Activated CD4-positive, alpha-beta T cell treated with anti-CD3 and anti-CD28 coated beads, Interleukin-2, amount 10 ng/mL, durations not matched to agents 7 days and 5 days (primary cell): ENCODE measurements around the gene ACSM2B. TPM values are rescaled to one million over a fixed set of nuclear protein-coding genes. Genes with fewer than 3 reads are reported as not detected.
"Not testable (repeated sequence)": the region's sequence is repeated elsewhere in the genome, so short reads cannot be mapped to it uniquely, and the experiment has no call there.

Experiments used
- CTCF ChIA-PET: fragments of 350-600 bp; sonication (Branson Sonifier 250); formaldehyde crosslinking; loops from one replicate; lab custom pipeline; 2021; ENCODE audit warnings: antibody characterized with exemption; lab: Charles Lee
- POLR2A ChIA-PET: fragments of 350-600 bp; sonication (Branson Sonifier 250); formaldehyde crosslinking; loops from one replicate; lab custom pipeline; 2021; ENCODE audit warnings: antibody characterized with exemption; lab: Charles Lee
- DNase-seq: peaks from one replicate; pipeline ENCODE4 v3.0.0-alpha.2; 2020
- H3K27ac Mint-ChIP-seq: one replicate; pipeline ENCODE4 v1.8.0; 2021; ENCODE audit warnings: mild to moderate bottlenecking, moderate library complexity, mixed read lengths
- H3K27me3 Mint-ChIP-seq: one replicate; pipeline ENCODE4 v1.8.0; 2021; ENCODE audit warnings: mixed read lengths
- H3K36me3 Mint-ChIP-seq: one replicate; pipeline ENCODE4 v1.8.0; 2021; ENCODE audit warnings: low read depth, mixed read lengths
- H3K4me1 Mint-ChIP-seq: one replicate; pipeline ENCODE4 v1.8.0; 2021; ENCODE audit warnings: mixed read lengths
- H3K4me3 Mint-ChIP-seq: one replicate; pipeline ENCODE4 v1.8.0; 2021; ENCODE audit warnings: mild to moderate bottlenecking, moderate library complexity, mixed read lengths
- H3K9me3 Mint-ChIP-seq: one replicate; pipeline ENCODE4 v1.8.0; 2021; ENCODE audit warnings: mixed read lengths
- total RNA-seq, 2 experiments: library from RNA; stranded (reverse); gene quantifications; one replicate each; pipeline ENCODE4 v1.2.3, GENCODE V29; 2021

Gene ACSM2B
- total RNA-seq, 2 experiments from 2014 or later, result not detected

- POLR2A ChIA-PET, H3K27me3 Mint-ChIP-seq, H3K9me3 Mint-ChIP-seq, CTCF ChIA-PET, H3K4me3 Mint-ChIP-seq, H3K27ac Mint-ChIP-seq, H3K36me3 Mint-ChIP-seq, DNase-seq, H3K4me1 Mint-ChIP-seq: not testable (repeated sequence)
Observed at GRCh38 chr16:20586112-20586511, 9.9 kb upstream of the ACSM2B start.

- DNase-seq, POLR2A ChIA-PET, H3K27ac Mint-ChIP-seq, H3K4me1 Mint-ChIP-seq, H3K27me3 Mint-ChIP-seq, CTCF ChIA-PET, H3K9me3 Mint-ChIP-seq, H3K4me3 Mint-ChIP-seq, H3K36me3 Mint-ChIP-seq: not testable (repeated sequence)
Observed at GRCh38 chr16:20580487-20581259, 4.5 kb upstream of the ACSM2B start.

GRCh38 chr16:20578091-20578490 lies 1.9 kb upstream of the ACSM2B start:
- CTCF ChIA-PET, H3K27ac Mint-ChIP-seq, H3K4me3 Mint-ChIP-seq, POLR2A ChIA-PET, H3K36me3 Mint-ChIP-seq, DNase-seq, H3K4me1 Mint-ChIP-seq, H3K27me3 Mint-ChIP-seq, H3K9me3 Mint-ChIP-seq: not testable (repeated sequence)

GRCh38 chr16:20569117-20569651 lies 7.0 kb downstream of the ACSM2B start:
- H3K4me3 Mint-ChIP-seq, DNase-seq, H3K4me1 Mint-ChIP-seq, CTCF ChIA-PET, POLR2A ChIA-PET, H3K27me3 Mint-ChIP-seq, H3K9me3 Mint-ChIP-seq, H3K27ac Mint-ChIP-seq, H3K36me3 Mint-ChIP-seq: not testable (repeated sequence)

- Mint-ChIP-seq H3K9me3 (no peaks in the 10 kb centered on the region), H3K4me3 (no peak overlapping the region), H3K27me3 (peaks cover 2% of the 10 kb centered on the region), H3K36me3 (no peaks in the 10 kb centered on the region), H3K4me1 (no peaks in the 10 kb centered on the region), H3K27ac (no peak overlapping the region)
- ChIA-PET POLR2A (interaction anchor here (0.7 kb wide), 1 partner anchor 171 kb away, joined by 3 read pairs; no protein-coding TSS in a partner anchor), CTCF (no interaction called here)
- no peak for DNase-seq
Observed at GRCh38 chr16:20568404-20568803, 7.8 kb downstream of the ACSM2B start.

GRCh38 chr16:20566864-20567263 lies 9.3 kb downstream of the ACSM2B start:
- no peak overlapping the region for H3K4me3 Mint-ChIP-seq
- H3K27ac Mint-ChIP-seq, result no peak overlapping the region
- ChIA-PET CTCF (no interaction called here), POLR2A (no interaction called here)
- H3K4me1 Mint-ChIP-seq, result no peaks in the 10 kb centered on the region
- no peak for DNase-seq
- H3K36me3 Mint-ChIP-seq, result no peaks in the 10 kb centered on the region
- peaks cover 4% of the 10 kb centered on the region for H3K27me3 Mint-ChIP-seq
- H3K9me3 Mint-ChIP-seq, result peaks cover 6% of the 10 kb centered on the region

- H3K4me1 Mint-ChIP-seq, H3K27me3 Mint-ChIP-seq, DNase-seq, H3K9me3 Mint-ChIP-seq, H3K4me3 Mint-ChIP-seq, H3K36me3 Mint-ChIP-seq, H3K27ac Mint-ChIP-seq, POLR2A ChIA-PET, CTCF ChIA-PET: not testable (repeated sequence)
Observed at GRCh38 chr16:20565334-20565733, 10.8 kb downstream of the ACSM2B start.

GRCh38 chr16:20564218-20564617 lies 11.9 kb downstream of the ACSM2B start:
- H3K27me3 Mint-ChIP-seq, H3K27ac Mint-ChIP-seq, H3K36me3 Mint-ChIP-seq, DNase-seq, H3K4me1 Mint-ChIP-seq, CTCF ChIA-PET, H3K4me3 Mint-ChIP-seq, H3K9me3 Mint-ChIP-seq, POLR2A ChIA-PET: not testable (repeated sequence)

GRCh38 chr16:20555628-20556027 lies 20.5 kb downstream of the ACSM2B start:
- H3K4me1 Mint-ChIP-seq, H3K4me3 Mint-ChIP-seq, H3K27me3 Mint-ChIP-seq, H3K27ac Mint-ChIP-seq, H3K36me3 Mint-ChIP-seq, CTCF ChIA-PET, H3K9me3 Mint-ChIP-seq, POLR2A ChIA-PET, DNase-seq: not testable (repeated sequence)

GRCh38 chr16:20554689-20555088 lies 21.5 kb downstream of the ACSM2B start:
- H3K4me3 Mint-ChIP-seq, H3K4me1 Mint-ChIP-seq, H3K27me3 Mint-ChIP-seq, H3K36me3 Mint-ChIP-seq, CTCF ChIA-PET, POLR2A ChIA-PET, H3K9me3 Mint-ChIP-seq, DNase-seq, H3K27ac Mint-ChIP-seq: not testable (repeated sequence)

GRCh38 chr16:20553493-20553892 lies 22.7 kb downstream of the ACSM2B start:
- H3K4me1 Mint-ChIP-seq, H3K27me3 Mint-ChIP-seq, CTCF ChIA-PET, DNase-seq, H3K9me3 Mint-ChIP-seq, H3K36me3 Mint-ChIP-seq, H3K27ac Mint-ChIP-seq, POLR2A ChIA-PET, H3K4me3 Mint-ChIP-seq: not testable (repeated sequence)

GRCh38 chr16:20546951-20547350 lies 29.2 kb downstream of the ACSM2B start:
- H3K4me3 Mint-ChIP-seq, H3K4me1 Mint-ChIP-seq, H3K27ac Mint-ChIP-seq, POLR2A ChIA-PET, CTCF ChIA-PET, H3K9me3 Mint-ChIP-seq, H3K36me3 Mint-ChIP-seq, DNase-seq, H3K27me3 Mint-ChIP-seq: not testable (repeated sequence)

GRCh38 chr16:20546278-20546853 lies 29.8 kb downstream of the ACSM2B start:
- not testable (repeated sequence) for H3K9me3 Mint-ChIP-seq

More at GRCh38 chr16:20546278-20546853, 29.8 kb downstream of the ACSM2B start:
- H3K27me3 Mint-ChIP-seq, H3K4me3 Mint-ChIP-seq, H3K27ac Mint-ChIP-seq, CTCF ChIA-PET, DNase-seq, POLR2A ChIA-PET, H3K4me1 Mint-ChIP-seq, H3K36me3 Mint-ChIP-seq: not testable (repeated sequence)
